Liver (tissue), 9 donors: Measurements from ENCODE around the gene FARS2. TPM values are rescaled to one million over a fixed set of nuclear protein-coding genes. Genes with fewer than 3 reads are reported as not detected.
"Not testable (repeated sequence)": the region's sequence is repeated elsewhere in the genome, so short reads cannot be mapped to it uniquely, and the experiment has no call there.

Experiments used
- DNase-seq: peaks from one replicate; pipeline ENCODE4 v3.0.0-alpha.2; 2017; ENCODE audit warnings: low spot score
- H3K27ac ChIP-seq, 2 donors: one replicate each; pipeline ENCODE4 v1.7.0; 2013; ENCODE audit warnings: inconsistent platforms in 2 of 2, low read length in 2 of 2, control low read depth in 1 of 2, low read depth in 1 of 2, mild to moderate bottlenecking in 1 of 2
- H3K27me3 ChIP-seq, 4 donors: one replicate each; pipeline versions ENCODE4 v1.6.1 to v1.7.0; 2013; ENCODE audit warnings: low read length in 3 of 4, inconsistent platforms in 1 of 4, mild to moderate bottlenecking in 1 of 4, moderate library complexity in 1 of 4; ENCODE audit not compliant: control insufficient read depth in 4 of 4, insufficient read depth in 4 of 4
- H3K36me3 ChIP-seq, 4 donors: one replicate each; pipeline versions ENCODE4 v1.6.1 to v1.7.0; 2013; ENCODE audit warnings: low read length in 3 of 4, mild to moderate bottlenecking in 3 of 4, low read depth in 1 of 4, moderate library complexity in 1 of 4; ENCODE audit not compliant: control insufficient read depth in 4 of 4, insufficient read depth in 3 of 4
- H3K4me1 ChIP-seq, 4 donors: one replicate each; pipeline versions ENCODE4 v1.6.1 to v1.7.0; 2013; ENCODE audit warnings: low read length in 3 of 4, mild to moderate bottlenecking in 3 of 4, moderate library complexity in 1 of 4; ENCODE audit not compliant: control insufficient read depth in 4 of 4, insufficient read depth in 4 of 4
- H3K4me3 ChIP-seq, 3 donors: one replicate each; pipeline versions ENCODE4 v1.6.1 to v1.7.0; 2013; ENCODE audit warnings: low read length in 3 of 3, control low read depth in 1 of 3, low read depth in 1 of 3, mild to moderate bottlenecking in 1 of 3
- H3K9ac ChIP-seq, 2 donors: one replicate each; pipeline ENCODE4 v1.7.0; 2013; ENCODE audit warnings: low read length in 2 of 2, mild to moderate bottlenecking in 2 of 2, moderate library complexity in 2 of 2, control low read depth in 1 of 2, low read depth in 1 of 2
- H3K9me3 ChIP-seq, 4 donors: one replicate each; pipeline versions ENCODE4 v1.6.1 to v1.7.0; 2013; ENCODE audit warnings: low read length in 3 of 4; ENCODE audit not compliant: control insufficient read depth in 4 of 4
- ATF3 ChIP-seq: IDR thresholded peaks from 2 replicates; pipeline ENCODE4 v1.6.1; 2016; ENCODE audit warnings: antibody characterized with exemption
- CTCF ChIP-seq: fragments of 150-350 bp; IDR thresholded peaks from 2 replicates; pipeline ENCODE4 v1.5.1; 2017; ENCODE audit warnings: improper control_type of control experiment, low read depth, low read length; ENCODE audit not compliant: missing input control
- EGR1 ChIP-seq, 2 donors: IDR thresholded peaks; 2 replicates each; pipeline ENCODE4 v1.6.1; 2016 to 2018; ENCODE audit warnings: antibody characterized with exemption in 2 of 2, low read depth in 2 of 2
- FOXA1 ChIP-seq: IDR thresholded peaks from 2 replicates; pipeline ENCODE4 v1.6.1; 2016; ENCODE audit warnings: antibody characterized with exemption
- FOXA2 ChIP-seq: IDR thresholded peaks from 2 replicates; pipeline ENCODE4 v1.6.1; 2016; ENCODE audit warnings: antibody characterized with exemption
- GABPA ChIP-seq, 2 donors: IDR thresholded peaks in 1 of 2; conservative IDR thresholded peaks in 1 of 2; 2 replicates each; pipeline ENCODE4 v1.6.1; 2016; ENCODE audit warnings: antibody characterized with exemption in 2 of 2, mild to moderate bottlenecking in 1 of 2, moderate library complexity in 1 of 2
- JUND ChIP-seq, 2 donors: IDR thresholded peaks; 2 replicates each; pipeline ENCODE4 v1.6.1; 2016; ENCODE audit warnings: antibody characterized with exemption in 2 of 2
- NR2F2 ChIP-seq: IDR thresholded peaks from 2 replicates; pipeline ENCODE4 v1.6.1; 2016; ENCODE audit warnings: antibody characterized with exemption
- RAD21 ChIP-seq, 2 donors: IDR thresholded peaks; 2 replicates each; pipeline ENCODE4 v1.6.1; 2016; ENCODE audit warnings: antibody characterized with exemption in 2 of 2, mild to moderate bottlenecking in 2 of 2
- RXRA ChIP-seq, 2 donors: IDR thresholded peaks; 2 replicates each; pipeline ENCODE4 v1.6.1; 2017 to 2018; ENCODE audit warnings: antibody characterized with exemption in 2 of 2, mild to moderate bottlenecking in 1 of 2
- SP1 ChIP-seq: IDR thresholded peaks from 2 replicates; pipeline ENCODE4 v1.6.1; 2018; ENCODE audit warnings: antibody characterized with exemption, mild to moderate bottlenecking
- TAF1 ChIP-seq: conservative IDR thresholded peaks from 2 replicates; pipeline ENCODE4 v1.6.1; 2016; ENCODE audit warnings: antibody characterized with exemption, mild to moderate bottlenecking
- WGBS: extraction: QIAGEN DNeasy Blood & Tissue Kit; methylation state at CpG from one replicate; pipeline ENCODE4 v1.1.7; 2013; 5-methylcytosine and 5-hydroxymethylcytosine counted together
- polyA plus RNA-seq, 2 donors: library from polyadenylated mRNA; stranded (reverse) in 1 of 2; unstranded in 1 of 2; fragments of 200-250 nt in 1 of 2; fragments of >200 nt in 1 of 2; fragmentation: Nextera tagmentation in 1 of 2; extraction: Ambion mirVana in 1 of 2; gene quantifications; one replicate each; pipeline versions ENCODE4 v1.2.1 to v1.2.3, GENCODE V29; 2013 to 2015
- total RNA-seq, 2 donors: library from RNA; depleted of rRNA; stranded (reverse); fragments of >200 nt; gene quantifications; one replicate each; pipeline ENCODE4 v1.2.3, GENCODE V29; 2014
- TF ChIP-seq, protein P1 (sequence below): IDR thresholded peaks from 2 replicates; pipeline ENCODE4 v1.6.1; 2016; ENCODE audit warnings: antibody characterized with exemption
- donor health status: healthy.
- donor health status: healthy.
- donor health status: healthy.
- donor health status: healthy.
- donor health status: healthy.

The FARS2 gene
- total and polyA plus RNA-seq, 4 donors: 7.8 to 25.9 (median 11.2) TPM

DNA sequence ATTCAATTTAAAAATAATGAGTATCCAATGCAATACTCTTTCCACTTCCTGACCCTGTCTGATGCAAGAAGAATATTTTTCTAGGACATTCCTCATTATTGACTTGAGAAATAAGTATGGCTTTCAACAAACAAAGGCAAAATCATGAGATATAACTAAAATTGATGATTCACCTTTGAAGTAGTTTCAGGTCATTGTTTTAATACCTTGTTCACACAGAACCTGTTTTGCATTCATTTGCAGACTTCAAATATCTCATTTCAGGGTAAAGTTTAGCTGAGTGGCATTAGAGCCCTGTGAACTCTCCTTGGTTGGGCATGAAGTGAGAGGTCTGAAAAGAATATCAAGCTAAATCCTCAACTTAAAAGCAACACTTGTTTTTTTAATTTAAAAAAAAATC is 436.2 kb downstream of the FARS2 start:
- DNase-seq: no peak
- H3K4me1 ChIP-seq: no peaks in the 10 kb centered on the region

DNA sequence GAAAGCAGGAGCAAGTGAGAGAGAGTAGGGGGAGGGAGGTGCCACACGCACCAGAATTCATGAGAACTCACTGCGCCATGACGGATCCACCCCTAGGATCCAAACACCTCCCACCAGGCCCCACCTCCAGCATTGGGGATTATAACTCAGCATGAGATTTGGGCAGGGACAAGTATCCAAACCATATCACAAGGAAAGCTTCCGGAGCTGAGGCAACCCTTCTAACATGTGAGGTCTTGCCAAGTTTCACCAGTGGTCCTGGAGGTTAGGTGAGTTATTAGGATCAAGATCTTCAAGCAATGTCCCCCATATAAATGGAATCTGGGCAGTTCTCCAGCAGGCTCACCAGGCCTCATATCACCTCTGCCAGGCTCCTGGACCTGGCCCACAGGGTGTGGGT is 437.0 kb downstream of the FARS2 start:
- 100% methylated on average over 4 of the region's 4 CpGs for WGBS
- no peak overlapping the region for H3K9ac ChIP-seq
- H3K36me3 ChIP-seq: no peaks in the 10 kb centered on the region
- H3K27me3 ChIP-seq: no peaks in the 10 kb centered on the region
- H3K9me3 ChIP-seq: peaks cover 0 to 11% (median 2%) of the 10 kb centered on the region in 4 donors
- H3K4me3 ChIP-seq: no peak overlapping the region
- no peak overlapping the region for H3K27ac ChIP-seq
- no peak for DNase-seq
- TF ChIP-seq TAF1 (no peak), RXRA (IDR thresholded peaks at IDR 0.05) (no peak)
- no peaks in the 10 kb centered on the region for H3K4me1 ChIP-seq

More for the DNA sequence above, 436.2 kb downstream of the FARS2 start:
- Histone ChIP-seq H3K9ac (no peak overlapping the region), H3K27ac (no peak overlapping the region), H3K27me3 (no peaks in the 10 kb centered on the region), H3K9me3 (peaks cover 0 to 11% (median 2%) of the 10 kb centered on the region in 4 donors), H3K36me3 (no peaks in the 10 kb centered on the region), H3K4me3 (no peak overlapping the region)
- no peak for TF ChIP-seq RAD21 (IDR thresholded peaks at IDR 0.05)
- TF ChIP-seq GABPA (IDR thresholded peaks at IDR 0.05 in 1 of 2, conservative IDR thresholded peaks at IDR 0.05 in 1 of 2): no peak

DNA sequence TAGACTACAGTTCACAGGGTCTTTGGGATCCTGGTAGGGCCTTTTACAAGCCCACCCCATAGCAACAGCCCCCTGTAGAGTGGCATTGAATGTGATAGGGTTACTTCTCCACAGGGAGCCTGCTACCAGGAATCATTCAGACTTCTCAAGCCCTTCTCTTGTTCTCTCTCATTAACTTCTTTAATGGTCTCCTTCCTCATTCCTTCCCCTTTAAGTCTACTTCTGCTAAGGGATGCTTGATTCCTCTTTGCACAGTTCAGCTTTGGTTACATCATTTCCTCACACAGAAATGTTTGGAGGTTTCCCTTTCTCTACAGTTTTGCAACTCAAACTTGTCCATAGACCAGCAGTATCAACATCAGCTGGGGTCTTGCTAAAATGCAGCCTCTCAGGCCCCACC is 437.8 kb downstream of the FARS2 start:
- H3K9ac ChIP-seq, H3K4me1 ChIP-seq, H3K36me3 ChIP-seq, DNase-seq, H3K9me3 ChIP-seq, H3K4me3 ChIP-seq, H3K27me3 ChIP-seq, H3K27ac ChIP-seq: not testable (repeated sequence)

GRCh38 chr6:5701174-5701573 is 439.9 kb downstream of the FARS2 start:
- Histone ChIP-seq H3K9ac (no peak overlapping the region), H3K9me3 (no peaks in the 10 kb centered on the region)
- 93% methylated on average over 14 of the region's 14 CpGs for WGBS

More at GRCh38 chr6:5701174-5701573, 439.9 kb downstream of the FARS2 start:
- Histone ChIP-seq H3K27ac (no peak overlapping the region), H3K36me3 (no peaks in the 10 kb centered on the region), H3K4me3 (no peak overlapping the region), H3K4me1 (no peaks in the 10 kb centered on the region), H3K27me3 (no peaks in the 10 kb centered on the region)
- no peak for DNase-seq
- TF ChIP-seq FOXA1 (no peak), RXRA (IDR thresholded peaks at IDR 0.05) (no peak), TAF1 (no peak), GABPA (IDR thresholded peaks at IDR 0.05 in 1 of 2, conservative IDR thresholded peaks at IDR 0.05 in 1 of 2) (no peak), NR2F2 (no peak), FOXA2 (no peak), SP1 (no peak), ATF3 (no peak), EGR1 (IDR thresholded peaks at IDR 0.05; ENCODE audit: low read depth in 2 of 2) (no peak), JUND (IDR thresholded peaks at IDR 0.05) (no peak), CTCF (no peak)
- TF ChIP-seq, protein P1, sequence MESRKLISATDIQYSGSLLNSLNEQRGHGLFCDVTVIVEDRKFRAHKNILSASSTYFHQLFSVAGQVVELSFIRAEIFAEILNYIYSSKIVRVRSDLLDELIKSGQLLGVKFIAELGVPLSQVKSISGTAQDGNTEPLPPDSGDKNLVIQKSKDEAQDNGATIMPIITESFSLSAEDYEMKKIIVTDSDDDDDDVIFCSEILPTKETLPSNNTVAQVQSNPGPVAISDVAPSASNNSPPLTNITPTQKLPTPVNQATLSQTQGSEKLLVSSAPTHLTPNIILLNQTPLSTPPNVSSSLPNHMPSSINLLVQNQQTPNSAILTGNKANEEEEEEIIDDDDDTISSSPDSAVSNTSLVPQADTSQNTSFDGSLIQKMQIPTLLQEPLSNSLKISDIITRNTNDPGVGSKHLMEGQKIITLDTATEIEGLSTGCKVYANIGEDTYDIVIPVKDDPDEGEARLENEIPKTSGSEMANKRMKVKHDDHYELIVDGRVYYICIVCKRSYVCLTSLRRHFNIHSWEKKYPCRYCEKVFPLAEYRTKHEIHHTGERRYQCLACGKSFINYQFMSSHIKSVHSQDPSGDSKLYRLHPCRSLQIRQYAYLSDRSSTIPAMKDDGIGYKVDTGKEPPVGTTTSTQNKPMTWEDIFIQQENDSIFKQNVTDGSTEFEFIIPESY: no peak
